Stimulated activated naive CD4-positive, alpha-beta T cell treated with Interleukin-2 at 50 U/mL for 16 hours (primary cell): ENCODE measurements around the gene DNAJC24.
"Not testable (repeated sequence)": the region's sequence is repeated elsewhere in the genome, so short reads cannot be mapped to it uniquely, and the experiment has no call there.

Experiments
- DNase-seq: peaks from one replicate; lab custom pipeline; 2025; lab: John Stamatoyannopoulos, UW

The DNAJC24 gene, protein sequence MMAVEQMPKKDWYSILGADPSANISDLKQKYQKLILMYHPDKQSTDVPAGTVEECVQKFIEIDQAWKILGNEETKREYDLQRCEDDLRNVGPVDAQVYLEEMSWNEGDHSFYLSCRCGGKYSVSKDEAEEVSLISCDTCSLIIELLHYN

DNA sequence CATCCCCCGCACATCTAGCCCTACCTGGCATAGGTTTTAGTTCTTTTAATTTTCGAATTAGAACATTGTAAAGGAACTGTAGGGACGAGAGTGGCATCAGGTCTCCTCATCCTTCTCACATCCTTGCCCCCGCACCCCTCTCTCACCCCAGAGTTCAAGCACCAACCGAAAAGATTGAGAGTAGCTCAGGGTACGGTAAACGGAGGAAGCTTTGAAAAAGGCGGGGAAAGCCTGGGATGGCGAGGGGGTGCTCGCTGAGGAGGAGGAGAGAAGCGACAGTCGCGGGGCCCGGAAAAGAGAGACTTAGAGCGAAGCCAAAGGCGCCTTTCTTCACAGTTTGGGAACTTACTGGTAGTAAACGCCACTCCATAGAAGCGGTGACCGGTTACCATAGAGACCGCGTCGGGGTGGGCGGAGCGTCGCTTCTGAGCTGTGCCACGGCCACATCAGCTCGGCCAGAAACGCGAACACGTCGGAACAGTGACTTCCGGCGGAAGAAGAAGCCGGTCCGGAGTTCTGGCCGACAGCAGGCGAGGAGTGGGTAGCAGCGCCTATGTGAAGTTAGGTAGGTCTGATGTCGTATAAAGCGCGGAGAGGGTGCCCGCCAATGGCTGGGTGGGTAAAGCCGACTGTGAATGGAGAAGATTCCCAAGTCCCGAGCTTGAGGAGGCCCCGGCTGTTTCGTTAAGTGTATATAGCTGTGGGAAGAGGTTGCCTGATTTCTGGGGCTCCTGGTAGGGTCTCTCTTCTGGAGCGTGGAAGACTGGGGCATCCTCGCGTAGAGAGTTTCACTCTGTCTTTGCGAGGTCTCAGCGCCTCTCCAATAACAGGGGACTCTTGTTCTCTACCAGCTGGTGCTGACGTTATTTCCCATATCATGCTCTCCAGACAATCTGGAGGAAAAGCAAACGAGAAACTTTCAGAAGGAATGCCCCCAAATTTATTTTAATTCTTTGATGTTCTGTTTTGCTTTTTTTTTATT lies at the start of gene DNAJC24, which contains the start of gene DCDC1:
TSS of gene DNAJC24 (plus strand) at position 513 of the 982 bp plus-strand sequence. CDS start 889 bp downstream, outside the sequence.
TSS of gene DCDC1 (minus strand) at position 392 of the 982 bp plus-strand sequence. CDS start 41,459 bp downstream, outside the sequence.
- peak; percentile 94 for DNase-seq

DNA sequence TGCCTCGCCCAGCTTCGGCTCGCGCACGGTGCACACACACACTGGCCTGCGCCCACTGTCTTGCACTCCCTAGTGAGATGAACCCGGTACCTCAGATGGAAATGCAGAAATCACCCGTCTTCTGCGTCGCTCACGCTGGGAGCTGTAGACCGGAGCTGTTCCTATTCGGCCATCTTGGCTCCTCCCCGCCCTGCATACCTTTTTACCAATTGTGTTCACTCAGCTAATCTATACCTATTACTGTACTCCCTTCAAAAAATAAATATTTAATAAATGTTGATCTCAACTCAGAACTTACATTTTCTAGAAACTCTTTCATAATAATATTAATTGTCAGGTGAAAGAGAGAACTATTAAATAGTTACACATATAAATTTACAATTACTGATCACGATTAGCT lies 48.2 kb upstream of the DNAJC24 start:
- not testable (repeated sequence) for DNase-seq

DNA sequence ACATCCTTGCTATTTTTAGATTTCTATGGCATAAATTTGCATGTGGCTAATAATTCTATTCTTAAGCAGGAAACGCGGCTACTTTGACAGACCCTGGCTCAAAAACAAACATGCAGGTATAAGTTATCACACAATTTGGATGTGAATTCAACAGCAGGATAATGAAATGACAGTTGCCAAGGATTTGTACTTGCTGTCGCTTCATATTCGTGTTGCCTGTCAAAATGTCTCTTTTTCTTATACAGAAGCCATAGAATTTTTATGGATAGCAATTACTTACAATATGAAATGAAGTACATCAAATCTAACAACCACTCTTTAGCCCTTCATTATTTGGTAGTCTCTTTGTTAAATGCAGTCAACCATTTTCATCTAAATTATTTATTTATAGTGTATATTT lies 46.5 kb upstream of the DNAJC24 start:
- no peak for DNase-seq

DNA sequence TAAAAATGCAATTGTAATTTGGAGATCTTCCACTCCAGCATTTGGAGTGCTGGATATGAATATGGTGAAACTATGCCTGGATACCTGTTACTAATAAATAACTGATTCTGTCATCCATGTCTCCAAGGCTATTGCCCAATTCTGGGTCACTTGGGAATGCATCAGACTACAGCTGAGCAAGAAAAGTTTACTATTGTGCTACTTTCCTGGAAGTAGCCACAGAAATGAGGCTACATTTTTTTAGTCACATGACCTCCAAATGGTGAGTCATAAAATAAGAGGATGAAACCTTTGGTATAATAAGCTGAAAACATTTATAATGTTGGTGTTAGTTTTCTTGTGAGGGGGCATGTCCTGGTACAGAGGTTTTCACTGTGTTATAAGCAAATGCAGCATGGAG lies 44.5 kb upstream of the DNAJC24 start:
- no peak for DNase-seq

DNA sequence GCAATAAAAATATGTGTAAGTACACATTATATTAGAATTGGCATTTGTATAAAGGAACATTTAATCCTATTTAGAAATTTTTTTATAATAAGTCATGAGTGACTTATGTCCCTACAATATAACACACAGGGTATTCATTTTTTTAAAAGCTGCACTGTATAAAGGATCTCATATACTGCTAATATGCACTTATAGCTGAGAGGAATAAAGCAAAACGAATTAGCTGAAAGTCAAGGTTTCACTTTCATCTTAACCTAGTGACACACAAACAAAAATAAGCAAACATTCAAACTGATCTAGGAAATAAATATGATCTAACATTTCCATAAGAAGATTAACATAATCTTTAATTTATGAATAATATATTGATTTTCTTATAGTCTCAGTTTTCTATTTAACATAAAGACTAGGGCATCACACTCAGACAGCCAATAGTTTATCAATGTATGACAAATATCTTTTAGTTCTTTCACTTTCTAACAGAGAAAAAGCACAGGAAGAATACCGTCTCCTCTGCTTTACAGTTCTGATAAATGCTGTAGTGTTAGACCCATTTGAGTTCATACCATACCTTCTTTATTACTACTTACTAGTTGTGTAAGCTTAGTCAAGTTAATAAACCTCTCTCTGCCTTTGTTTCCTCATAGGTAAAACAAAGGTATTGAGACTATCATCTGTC lies 43.1 kb upstream of the DNAJC24 start:
- DNase-seq: no peak

DNA sequence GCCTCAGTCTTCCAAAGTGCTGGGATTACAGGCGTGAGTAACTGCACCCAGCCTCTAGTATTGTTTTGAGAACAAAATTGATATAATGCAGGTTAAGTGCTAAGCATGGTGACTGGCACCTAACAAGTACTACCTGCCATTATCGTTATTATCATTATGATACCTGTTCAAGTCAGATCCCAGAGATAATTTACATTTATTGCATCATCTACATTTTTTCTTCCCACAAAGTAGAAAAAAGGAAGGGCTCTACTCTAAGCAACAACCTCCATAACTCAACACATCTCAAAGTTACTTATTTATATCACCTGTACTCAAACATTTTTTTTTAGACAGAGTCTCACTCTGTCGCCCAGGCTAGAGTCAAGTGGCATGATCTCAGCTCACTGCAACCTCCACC lies 42.2 kb upstream of the DNAJC24 start:
- no peak for DNase-seq

DNA sequence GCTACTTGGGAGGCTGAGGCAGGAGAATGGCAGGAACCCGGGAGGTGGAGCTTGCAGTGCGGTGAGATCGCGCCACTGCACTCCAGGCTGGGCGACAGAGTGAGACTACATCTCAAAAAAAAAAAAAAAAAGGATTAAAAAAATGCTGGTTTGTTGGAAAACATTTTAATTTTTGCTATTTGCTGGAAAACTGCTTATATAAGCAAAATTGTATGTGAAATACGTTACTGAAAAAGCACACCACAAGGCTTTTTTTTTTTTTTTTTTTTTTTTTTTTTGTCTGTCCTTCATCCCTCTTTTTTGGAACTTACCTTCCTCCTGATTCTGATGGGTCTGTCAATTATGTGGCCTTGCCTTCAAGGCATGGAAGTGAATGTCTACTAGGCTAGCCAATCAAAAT lies 41.0 kb upstream of the DNAJC24 start:
- no peak for DNase-seq

DNA sequence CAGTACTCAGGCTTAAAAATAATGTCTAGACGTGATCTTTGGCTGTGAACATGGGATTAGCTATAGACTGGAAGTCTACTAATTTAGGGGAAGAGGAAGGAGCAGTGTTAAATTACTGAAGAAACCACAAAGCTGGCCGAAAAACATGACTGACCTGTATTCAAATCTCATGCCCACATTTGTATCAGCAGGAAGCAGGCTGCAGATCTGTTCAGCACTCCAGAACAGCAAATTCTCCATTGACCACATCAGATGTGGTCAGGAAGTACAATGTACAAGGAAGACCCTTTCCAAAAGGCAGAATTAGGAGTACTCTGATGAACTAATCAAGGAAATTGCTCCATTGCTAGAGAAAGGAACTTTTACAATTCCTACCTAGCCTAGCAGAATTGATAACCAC lies 31.9 kb upstream of the DNAJC24 start:
- no peak for DNase-seq

DNA sequence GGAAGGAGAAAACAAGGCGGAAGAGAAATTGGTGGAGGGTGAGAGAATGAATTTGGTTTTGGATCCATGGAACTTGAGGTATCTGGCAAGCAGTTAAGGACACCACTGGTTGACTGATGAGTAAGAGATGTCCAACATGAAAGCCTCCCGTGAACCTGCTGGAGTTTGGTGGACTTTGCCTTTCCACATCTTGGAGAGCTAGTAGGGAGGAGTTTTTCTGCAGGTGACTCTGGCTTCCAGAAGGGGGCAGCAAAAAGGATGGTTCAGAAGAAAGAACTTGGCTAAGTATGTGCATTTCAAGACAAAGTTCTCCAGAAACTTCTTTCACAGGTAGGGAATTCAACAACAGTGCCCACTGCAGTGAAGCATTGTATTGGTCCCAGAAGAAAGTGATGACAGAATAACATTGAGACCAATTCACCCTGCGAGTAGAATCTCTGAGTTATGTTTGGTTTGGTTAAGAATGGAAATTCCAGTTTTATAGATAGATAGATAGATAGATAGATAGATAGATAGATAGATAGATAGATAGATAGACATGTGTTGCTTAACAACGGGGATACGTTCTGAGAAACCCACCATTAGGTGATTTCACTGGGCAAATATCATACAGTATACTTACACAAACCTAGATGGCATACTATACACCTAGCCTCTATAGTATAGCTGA lies 28.6 kb upstream of the DNAJC24 start:
- DNase-seq: no peak

DNA sequence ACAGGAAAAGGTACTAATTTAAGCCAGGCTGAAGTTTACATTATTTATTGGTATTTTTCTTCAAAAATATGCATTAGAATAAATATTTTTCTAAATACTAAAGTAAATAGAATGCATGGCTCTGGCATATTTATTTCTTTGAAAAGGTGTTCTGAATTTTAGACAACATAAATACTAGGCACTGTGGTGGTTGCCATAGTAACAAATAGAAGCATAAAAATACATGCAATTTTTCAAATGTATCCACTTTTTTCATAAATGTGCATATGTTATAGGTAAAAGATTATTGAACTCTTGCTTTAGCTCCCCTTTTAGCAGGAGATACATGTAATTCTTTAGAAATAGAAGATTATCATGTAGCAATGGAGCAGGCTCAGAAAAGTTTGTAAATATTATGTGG lies 18.5 kb upstream of the DNAJC24 start:
- DNase-seq: no peak

DNA sequence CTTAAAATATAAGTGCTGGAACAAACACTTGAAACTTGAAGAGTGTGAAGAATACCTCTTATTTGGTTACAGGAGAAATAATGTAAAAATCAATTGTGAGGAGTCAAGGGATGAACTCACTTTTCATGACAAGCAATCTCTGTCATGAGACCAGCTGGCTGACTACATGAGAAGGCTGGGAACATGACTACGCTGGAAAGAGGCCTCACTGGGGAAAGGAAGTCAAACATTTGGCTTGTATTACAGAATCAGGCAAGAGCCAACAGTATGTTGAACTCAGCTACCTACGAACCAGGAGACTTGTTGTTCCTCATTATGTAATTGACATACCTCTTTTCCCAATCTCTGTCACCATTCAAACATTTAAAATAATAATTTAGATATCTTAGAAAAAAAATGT lies 14.5 kb upstream of the DNAJC24 start:
- no peak for DNase-seq

DNA sequence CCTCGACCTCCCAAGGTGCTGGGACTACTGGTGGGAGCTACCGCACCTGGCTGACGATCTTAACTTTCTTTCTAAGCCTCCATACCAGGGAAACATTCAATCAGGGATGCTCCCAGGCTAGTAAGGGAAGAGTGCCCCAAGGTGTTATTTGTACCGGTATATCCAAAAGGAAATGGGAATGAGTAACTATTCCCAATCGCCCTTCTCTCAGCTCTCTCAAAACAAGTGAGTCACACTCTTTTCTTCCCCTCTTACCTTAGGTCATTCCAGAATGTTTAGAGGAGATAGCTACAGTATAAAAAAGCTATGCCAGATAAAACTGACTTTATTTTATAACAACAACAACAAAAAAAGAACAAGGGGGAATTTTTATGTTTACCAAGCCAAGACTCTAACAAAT lies 13.8 kb upstream of the DNAJC24 start:
- no peak for DNase-seq

DNA sequence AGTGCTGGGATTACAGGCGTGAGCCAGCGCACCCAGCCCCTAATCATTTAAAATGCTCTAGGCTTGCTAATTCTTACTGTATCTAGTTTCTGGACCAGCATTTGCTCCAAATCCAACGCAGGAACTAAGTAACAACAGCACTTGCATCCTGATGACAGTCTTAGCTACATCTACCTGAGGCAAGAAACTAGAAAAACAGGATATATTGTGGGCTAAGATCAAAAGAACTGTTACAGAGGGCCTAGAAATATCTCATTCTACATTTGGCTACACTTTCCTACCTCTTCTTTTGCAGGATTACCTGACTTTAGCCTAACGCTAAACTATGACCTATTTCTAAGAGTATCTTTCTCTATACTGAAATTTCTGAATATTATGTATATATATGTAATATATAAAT lies 7.9 kb upstream of the DNAJC24 start:
- no peak for DNase-seq

DNA sequence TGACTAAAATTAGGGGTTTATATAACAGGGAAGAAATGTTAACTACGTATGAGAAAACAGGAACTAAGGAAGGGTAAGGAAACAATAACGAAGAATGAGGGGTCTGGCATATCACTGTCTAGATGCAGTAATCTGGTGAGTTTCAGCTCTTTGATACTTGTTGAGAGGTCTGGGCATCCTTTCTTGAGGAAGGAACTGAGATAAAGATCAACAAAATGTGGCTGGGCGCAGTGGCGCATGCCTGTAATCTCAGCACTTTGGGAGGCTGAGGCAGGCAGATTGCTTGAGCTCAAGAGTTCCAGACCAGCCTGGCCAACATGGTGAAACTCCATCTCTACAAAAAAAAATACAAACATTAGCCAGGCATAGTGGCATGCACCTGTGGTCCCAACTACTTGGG lies 2.9 kb upstream of the DNAJC24 start:
- DNase-seq: no peak

DNA sequence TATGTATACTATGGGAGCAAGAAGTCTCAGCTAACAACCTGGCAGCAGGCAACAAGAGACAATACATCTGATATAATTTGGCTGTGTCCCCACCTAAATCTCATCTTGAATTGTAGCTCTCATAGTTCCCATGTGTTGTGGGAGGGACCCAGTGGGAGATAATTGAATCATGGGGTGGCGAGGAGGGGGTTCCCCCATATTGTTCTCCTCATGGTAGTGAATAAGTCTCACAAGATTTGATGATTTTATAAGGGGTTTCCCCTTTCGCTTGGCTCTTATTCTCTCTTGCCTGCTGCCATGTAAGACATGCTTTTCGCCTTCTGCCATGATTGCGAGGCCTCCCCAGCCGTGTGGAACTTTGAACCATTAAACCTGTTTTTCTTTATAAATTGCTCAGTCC lies 6.2 kb downstream of the DNAJC24 start:
- no peak for DNase-seq

DNA sequence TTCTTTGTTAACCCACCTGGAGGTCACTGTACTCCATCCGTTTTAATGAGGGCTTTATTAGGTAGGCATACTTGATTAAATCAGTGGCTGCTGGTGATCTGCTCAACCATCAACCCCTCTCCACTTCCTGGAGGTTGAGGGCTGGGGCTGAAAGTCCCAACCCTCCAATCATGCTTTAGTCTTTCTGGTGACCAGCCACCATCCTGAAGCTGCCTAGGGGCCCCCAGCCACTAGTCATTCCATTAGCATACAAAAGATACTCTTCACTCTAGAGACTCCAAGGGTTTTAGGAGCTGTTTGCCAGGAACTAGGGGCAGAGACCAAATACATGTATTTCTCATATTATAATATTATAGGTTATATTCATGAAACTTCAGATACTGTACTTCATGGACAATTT lies 13.5 kb downstream of the DNAJC24 start:
- DNase-seq: no peak

DNA sequence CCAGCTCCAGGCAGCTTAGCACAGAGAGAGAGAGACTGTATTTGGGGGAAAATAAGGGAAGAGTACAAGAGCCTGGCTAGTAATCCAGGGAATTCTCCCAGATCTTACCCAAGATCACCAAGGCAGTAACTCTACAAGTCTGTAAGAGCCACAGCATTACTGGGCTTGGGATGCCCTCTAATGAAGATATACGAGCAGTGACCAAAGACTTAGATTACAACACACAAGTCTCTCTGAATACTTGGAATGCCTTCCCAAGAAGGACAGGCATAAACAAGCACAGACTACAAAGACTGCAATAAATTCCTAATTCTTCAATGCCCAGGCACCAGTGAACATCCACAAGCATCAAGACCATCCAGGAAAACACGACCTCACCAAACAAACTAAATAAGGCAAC lies 17.7 kb downstream of the DNAJC24 start:
- DNase-seq: no peak

DNA sequence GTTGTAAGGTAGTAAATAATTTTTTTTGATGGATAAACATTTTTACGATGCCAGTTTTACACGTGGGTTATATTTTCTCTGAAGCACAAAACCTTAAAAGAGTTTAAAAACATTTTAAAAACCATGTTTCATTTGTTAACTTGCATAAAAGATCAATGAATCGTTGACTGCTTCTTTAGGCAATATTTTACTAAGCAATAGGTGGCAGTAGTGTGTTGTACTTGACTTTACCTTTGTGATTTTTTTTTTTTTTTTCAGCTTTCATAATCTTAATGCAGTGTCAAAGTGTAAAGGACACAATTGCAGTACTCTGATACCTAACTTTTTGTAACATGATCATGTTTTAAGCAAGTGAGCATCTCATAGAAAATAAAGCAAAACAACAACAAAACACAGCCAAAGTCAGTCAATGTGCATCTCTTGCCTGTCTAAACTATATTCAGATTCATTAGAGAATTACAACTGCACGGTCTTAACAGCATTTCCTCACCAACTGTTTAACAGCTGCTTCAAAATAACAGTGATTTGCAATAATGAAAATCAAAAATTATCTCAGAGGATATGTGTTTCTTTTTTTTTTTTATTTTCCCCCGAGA lies 27.7 kb downstream of the DNAJC24 start:
- DNase-seq: no peak

DNA sequence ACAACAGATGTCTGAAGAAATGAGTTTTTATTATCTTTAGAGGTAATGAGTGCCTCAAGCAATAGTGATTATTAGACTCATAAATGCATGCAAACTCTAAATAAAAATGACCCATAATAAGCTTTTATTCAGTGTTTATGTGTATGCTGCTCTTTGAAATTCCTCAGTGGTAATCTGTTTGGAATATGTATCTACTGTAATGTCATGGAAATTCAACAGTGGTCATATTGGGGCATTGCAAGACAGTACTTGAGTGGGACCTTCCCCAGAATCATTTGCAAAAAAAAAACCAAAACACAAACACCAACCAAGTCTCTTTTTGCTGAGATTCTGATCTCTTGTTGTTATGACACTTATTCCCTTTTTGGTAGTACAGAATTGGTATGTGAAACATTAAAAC lies 35.0 kb downstream of the DNAJC24 start:
- DNase-seq: no peak

DNA sequence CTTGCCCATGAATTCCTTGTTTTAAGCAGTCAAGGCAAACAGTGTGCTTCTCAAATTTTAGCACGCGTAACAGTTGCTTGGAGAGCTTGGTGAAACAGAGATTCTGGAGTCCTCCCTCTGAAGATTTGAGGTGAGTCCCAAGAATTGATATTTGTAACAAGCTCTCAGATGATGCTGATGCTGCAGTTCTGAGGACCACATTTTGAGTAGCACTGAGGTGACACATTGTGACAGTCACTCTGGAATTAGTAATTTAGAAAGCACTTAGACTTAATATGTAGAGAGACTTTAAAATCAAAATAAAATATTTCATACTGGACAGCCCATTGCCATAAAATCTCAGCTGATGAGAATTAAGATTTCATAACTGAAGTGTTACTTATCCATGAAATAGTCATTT lies 38.5 kb downstream of the DNAJC24 start:
- DNase-seq: no peak

DNA sequence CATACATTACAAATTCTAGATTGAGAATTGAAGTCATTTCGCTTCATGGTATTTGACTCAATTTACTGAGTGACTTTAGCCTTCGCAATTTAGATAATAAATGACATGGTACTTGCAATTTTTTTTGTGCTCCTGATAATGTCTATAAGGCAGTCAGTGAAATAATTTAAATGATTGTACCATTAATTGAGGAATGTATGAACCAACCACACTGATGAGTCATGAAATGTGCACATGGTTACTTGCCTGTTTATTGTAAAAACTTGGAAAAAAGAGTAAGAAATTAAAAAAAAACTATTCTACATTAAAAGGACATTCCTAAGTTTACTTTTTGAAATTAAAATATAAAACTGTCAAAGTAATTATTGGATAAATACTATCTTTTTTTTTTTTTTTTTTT lies 43.3 kb downstream of the DNAJC24 start:
- no peak for DNase-seq

DNA sequence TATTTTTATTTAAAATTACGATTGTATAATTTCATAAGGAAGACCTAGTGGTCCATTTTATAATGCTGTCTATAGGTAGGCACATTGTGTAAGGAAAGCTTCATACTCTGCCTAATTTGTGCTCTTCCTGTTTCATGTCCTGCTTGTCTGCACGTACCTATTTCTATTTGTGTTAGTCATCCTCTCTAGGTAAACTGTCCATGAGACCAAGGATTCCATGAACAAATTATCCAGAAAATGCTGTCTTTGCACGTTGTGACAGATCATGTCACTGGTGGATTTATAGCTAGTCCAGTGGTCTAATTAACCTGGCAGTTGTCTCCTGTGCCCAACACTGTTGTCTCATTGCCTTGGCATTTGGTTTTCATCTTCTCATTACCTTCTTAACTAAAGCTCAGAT lies 44.7 kb downstream of the DNAJC24 start:
- no peak for DNase-seq
